HT-29 (cell line): ENCODE measurements around the gene CEP192. TPM values are rescaled to one million over a fixed set of nuclear protein-coding genes. Genes with fewer than 3 reads are reported as not detected.
A peak's percentile ranks its signal among the peaks of the same experiment; 100 is the strongest.

Experiments used
- DNase-seq: peaks from one replicate; pipeline ENCODE4 v3.0.0-alpha.2; 2015; ENCODE audit warnings: low spot score
- total RNA-seq: library from RNA; depleted of rRNA; stranded (reverse); fragments of >200 nt; shearing (Covaris generic); gene quantifications from 2 replicates; pipeline ENCODE4 v1.2.3, GENCODE V29; 2014; rRNA removed

Gene CEP192
- total RNA-seq, 1 experiment from 2014 or later: 22.0 TPM

DNA sequence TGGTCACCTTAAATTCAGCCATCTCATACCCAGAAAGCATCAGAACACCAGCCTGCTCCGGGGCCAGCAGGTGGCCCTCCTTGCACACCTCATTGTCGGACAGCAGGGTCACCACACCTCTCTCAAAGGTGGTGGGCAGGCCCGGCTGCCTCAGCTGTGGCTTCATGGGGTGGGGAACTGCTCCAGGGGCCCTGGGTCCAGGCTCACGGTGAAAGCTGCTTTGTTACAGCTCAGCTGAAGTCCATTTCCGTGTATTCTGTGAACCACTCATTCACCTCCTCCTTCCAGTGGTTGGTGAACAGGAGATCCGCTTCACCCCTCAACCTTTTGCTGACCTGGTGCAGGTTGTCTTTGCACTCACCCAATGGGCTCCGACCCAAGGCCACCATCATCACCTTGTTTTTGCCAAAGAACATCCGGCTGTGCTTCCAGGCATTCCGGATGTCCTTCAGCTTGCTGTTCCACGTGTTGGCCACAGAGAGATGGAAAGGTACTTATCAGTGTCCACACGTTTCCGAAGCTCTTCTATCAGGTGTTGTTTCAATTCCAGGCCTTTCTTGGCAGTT is 148.8 kb downstream of the CEP192 start:
- DNase-seq: peak; percentile 18

DNA sequence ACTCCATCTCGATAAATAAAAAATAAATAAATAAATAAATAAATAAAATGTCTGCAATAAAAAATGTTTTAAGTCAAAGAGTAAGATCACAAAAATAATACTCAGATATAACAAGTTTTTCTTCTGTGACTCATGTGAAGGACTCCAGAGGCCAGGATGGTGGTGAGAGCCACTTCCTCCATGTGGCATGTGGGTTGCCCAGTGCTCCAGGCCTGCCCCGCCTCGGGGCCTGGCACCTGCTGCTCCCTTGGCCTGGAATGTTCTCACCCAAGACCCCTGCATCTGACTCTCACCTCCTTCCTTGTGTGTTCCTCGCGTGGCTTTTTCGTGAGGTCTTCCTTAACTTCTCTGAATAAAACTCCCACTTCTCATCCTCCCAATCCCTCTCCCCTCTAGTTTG is 150.0 kb downstream of the CEP192 start:
- no peak for DNase-seq

DNA sequence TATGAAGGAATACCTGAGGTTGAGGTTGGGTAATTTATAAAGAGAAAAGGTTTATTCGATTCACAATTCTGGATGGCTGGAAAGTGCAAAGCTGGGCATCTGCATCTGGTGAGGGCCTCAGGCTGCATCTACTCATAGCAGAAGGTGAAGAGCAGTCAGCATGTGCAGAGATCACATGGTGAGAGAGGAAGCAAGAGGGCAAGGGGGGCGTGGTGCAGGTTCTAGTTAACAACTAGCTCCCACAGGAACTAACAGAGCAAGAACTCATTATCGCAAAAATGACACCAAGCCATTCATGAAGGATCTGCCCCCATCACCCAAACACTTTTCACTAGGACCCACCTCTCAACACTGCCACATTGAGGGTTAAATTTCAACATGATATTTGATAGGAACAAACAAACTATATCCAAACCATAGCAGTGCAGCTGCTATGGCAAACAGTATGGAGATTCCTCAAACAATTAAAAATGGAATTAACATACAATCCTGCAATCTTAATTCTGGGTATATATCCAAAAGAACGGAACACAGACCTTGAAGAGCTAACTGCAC is 154.6 kb downstream of the CEP192 start:
- no peak for DNase-seq

DNA sequence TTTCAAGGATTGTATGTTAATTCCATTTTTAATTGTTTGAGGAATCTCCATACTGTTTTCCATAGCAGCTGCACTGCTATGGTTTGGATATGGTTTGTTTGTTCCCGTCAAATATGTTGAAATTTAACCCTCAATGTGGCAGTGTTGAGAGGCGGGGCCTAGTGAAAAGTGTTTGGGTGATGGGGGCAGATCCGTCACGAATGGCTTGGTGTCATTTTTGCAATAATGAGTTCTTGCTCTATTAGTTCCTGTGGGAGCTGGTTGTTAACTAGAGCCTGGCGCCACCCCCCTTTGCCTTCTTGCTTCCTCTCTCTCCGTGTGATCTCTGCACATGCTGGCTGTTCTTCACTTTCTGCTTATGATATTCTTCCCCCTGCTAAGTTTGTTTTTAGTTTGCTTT is 156.0 kb downstream of the CEP192 start:
- DNase-seq: no peak

DNA sequence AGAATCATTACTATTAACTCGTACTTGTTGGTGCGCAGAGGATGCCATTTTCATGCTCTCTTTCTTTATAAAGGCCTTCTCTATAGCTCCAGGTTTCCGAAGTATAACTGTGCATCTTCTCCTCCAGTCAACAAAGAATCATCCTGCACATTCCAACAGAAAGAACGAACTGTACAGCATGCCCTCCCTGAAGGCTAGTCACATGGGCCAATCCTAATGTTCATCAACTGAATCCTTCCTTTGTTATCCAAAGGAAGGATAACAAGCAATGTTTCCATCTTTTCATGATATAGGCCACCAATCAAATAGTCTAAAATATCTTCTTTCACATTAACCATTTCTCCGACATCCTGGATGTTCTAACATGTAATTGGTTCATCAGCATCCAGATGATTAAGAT is 160.5 kb downstream of the CEP192 start:
- no peak for DNase-seq

DNA sequence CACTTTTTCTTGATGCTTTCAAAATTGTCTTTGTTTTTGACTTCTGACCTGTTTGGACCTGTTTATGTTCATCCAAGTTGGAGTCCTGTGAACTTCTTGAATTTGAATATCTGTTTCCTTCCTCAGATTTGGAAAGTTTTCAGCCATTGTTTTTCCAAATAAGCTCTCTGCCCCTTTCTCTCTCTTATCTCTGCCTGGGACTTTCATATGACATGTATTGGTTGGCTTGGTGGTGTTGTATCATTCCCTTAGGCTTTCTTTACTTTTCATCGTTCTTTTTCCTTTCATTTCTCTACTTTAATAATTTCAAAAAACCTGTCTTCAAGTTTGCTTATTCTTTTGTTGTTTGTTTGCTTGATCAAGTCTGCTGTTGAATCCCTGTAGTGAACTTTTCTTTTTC is 167.3 kb downstream of the CEP192 start:
- no peak for DNase-seq

DNA sequence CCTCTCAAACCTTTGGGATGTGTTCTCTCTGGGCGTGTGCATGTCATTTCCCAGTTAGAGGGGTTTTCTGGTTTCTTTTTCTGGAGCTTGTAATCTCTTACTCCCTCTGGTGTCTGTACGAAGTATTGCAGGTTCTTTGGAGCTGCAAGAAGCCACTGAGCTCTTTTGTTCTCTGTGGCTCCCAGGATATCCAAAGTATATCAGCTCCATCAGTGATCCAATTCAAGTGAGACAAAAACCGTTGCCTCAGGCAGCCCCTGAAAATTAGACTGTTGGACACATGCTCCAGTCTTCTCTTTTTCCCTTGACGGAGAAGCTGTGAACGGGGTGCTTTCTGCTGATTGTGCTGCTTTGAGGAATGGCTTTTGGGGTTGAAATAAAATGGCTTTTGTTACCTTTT is 168.4 kb downstream of the CEP192 start:
- DNase-seq: peak; percentile 88

DNA sequence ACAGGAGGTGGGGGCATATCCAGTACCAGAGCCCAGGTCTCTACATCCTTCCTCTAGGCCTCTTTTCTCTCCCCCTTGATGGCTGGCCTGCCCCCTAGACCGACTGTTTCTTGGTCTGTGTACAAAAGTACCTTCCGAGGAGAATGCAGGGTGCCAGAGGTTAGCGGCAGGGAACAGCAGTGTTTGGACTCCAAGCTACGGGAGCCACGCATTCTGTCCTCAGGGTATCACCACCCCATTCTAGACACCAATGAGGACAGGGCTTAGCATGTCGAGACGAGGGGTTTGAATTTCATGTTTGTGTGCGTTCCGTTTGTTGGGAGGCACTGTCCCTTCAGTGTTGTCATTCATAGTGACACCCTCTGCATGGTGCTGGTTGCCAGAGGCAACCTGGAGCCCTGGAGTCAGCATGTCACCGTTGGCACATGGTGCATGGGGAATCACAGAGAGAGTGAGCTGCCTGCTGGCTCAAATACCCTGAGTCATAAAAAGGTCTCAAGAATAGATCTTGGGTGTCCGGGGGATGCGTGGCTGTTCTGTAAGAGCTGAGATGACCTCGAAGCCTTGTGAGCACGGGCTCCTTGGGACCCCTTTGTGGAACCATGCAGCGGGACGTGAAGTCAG is 170.2 kb downstream of the CEP192 start:
- DNase-seq: no peak

DNA sequence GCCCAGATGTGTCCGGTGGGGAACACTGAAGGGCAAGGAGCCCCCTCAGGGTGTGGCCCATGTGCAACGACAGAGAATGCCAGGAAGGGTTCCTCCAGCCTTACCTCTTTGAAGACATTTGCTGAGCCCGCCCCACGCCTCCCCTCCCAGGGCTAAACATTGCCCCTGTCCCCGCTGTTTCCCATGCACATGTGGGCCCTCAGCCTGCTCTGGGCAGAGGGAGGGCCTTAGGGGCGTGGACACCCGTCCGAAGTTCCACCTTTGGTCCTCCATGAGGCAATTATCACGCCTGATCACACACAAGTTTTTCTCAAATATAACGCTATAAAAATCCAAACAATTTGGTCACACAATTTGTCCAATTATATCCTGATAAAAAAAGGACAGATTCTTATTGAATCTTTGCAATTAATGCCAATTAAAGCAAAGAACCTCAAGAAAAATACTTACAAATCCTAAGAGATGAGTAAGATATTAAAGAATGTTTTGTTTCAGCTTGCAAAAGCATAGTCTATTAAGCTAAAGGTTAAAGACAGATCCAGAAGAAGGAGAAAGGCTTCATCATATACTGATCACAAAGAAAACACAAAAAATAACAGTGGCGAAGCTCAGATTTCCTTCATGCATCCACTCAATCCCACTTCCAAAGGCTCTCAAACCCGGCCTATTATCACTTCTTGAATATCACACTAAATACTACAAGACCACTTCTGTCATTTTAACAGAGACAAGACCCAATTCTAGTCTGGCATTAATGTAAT is 172.2 kb downstream of the CEP192 start:
- DNase-seq: no peak

DNA sequence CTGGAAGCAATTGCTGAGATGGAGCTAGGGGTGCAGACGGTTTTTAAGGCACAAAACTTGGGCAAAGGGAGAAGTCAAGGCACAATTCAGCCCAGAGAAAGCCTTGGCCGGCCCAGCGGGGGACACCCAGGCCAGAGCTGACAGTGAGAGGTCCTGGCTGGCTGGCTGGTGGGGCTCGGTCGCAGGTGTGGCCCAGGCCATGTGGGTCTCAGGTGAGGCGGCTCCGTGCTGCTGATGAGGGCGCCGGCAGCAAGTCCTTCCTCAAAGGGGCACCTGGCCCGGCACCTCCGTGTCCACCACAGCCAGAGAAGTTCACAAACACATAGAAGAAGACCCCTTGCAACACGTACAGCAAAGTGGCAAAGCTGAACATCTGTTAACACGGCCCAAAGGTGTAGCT is 173.2 kb downstream of the CEP192 start:
- DNase-seq: no peak

DNA sequence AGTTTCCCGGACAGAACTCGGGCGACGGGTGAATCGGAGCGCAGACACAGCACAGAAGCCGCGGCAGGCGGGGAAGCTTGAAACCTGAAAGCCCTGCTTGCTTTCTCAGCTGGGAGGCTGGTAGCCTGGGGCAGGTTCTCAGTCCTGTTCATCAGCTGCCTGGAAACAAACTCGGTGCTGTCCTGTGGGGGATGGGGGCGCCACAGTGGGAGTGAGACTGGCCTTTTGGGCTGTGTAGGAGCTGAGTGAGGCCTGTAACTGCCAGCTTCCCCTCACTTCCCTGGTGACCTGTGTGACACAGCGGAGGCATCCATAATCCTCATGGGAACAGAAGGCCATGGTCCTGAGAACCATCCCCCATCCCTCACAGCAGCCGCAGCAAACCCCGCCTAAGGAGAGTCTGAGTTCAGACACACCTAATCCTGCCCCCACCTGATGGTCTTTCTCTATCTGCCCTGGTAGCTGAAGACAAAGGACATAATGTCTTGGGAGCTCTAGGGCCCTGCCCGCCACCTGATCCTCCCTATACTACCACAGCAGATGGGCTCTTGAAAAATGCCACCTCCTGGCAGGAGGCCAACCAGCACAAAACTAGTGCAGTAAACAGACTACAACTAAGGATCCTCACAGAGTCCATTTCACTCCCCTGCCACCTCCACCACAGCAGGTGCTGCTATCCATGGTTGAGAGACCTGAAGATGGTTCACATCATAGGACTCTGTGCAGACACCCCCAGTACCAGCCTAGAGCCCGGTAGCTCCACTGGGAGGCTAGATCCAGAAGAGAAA is 174.7 kb downstream of the CEP192 start:
- DNase-seq: no peak

DNA sequence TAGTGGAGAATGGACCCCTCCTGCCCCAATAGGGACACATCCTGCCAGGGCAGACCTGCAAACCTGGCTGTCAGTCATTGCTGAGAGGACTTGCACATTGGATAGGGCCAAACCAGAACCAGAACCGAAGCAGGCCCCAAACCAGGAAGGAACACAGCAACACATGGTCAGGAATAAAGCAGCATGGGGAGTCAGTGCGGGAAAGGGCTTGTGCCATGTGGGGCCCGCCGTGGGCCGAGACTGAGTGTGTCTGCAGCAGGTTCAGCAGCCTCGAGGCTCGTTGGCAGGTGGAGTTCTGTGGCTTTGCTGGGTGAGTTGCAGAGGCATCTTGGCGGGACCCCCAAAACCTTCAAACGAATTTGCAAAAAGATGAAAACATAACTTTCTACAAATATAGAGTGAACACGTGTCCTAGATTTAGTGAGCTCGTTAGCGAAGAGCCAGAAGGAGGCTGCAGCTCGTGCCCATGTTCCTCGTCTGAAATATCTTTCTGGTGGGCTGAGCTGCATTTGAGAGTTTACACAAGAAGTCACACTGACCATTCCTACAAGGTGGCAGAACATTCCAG is 182.5 kb downstream of the CEP192 start:
- DNase-seq: no peak

Other genes starting within 250 kb of the CEP192 start
- 22.1 and 27.7 TPM in 2 replicates for gene PTPN2, start 107.1 kb upstream of the CEP192 start, total RNA-seq
- gene SEH1L, start 43.4 kb upstream of the CEP192 start, total RNA-seq: 62.5 and 79.2 TPM in 2 replicates
- gene LDLRAD4, start 227.4 kb downstream of the CEP192 start, total RNA-seq: 1.7 and 3.6 TPM in 2 replicates